ENCODE measurements around the gene ZBTB45. TPM values are rescaled to one million over a fixed set of nuclear protein-coding genes. Genes with fewer than 3 reads are reported as not detected.

Gene ZBTB45
- total RNA-seq, 3 donors from 2014 or later (not counting 1 experiment from before 2014, with no cell fraction given) = 9.6 to 12.6 (median 9.8) TPM

DNA sequence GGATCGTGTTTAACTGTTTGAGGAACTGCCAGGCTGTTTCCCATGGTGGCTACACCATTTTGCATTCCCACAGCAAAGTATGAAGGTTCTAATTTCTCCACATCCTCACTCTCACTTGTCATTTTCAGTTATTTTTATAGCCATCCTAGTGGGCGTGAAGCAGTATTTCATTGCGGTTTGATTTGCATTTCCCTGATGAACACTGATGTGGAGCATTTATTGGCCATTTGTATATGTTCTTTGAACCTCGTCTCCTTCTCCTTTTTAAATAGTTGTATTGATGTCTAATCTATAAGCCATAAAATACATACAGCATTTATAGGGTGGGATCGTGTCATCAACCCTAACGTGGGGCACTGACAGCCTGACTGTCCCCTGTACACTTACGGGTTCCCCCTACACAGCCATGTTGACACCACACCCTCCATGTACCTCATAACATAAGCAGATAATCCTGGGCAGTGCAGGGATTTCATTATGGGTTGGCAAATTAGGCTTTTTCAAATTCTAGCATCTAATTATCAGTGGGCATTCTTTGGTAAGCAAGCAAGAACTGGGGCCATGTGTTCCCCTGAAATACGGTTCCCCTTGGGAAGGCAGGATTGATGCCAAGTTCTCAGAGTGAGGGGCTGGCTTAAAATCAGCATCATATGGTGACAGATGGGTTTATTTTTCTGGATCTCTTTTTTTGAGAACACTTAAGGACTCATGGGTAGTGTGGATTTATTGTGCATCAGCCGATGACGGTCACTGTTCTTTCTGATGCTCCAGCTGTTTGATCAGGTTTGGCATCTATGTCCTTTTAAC, 11.6 kb upstream of the ZBTB45 start:
- Histone ChIP-seq H3K4me3 (ENCODE audit: low read length) (no peak overlapping the region), H3K27me3 (ENCODE audit: control insufficient read depth, insufficient read depth, low read length) (no peaks in the 10 kb centered on the region), H3K36me3 (ENCODE audit: control insufficient read depth, insufficient read depth, low read length) (no peaks in the 10 kb centered on the region), H3K9me3 (ENCODE audit: control insufficient read depth, insufficient read depth, low read length) (no peaks in the 10 kb centered on the region), H3K27ac (ENCODE audit: low read length) (no peak overlapping the region), H3K4me1 (ENCODE audit: control insufficient read depth, insufficient read depth, low read length) (no peaks in the 10 kb centered on the region)
- intact Hi-C loops (cut with micrococcal nuclease) = no loop called here
- no peaks in the 10 kb centered on the region for H3K36me3 Mint-ChIP-seq
- ATAC-seq = no peak
- H3K4me3 Mint-ChIP-seq = no peak overlapping the region
- no peaks in the 10 kb centered on the region for H3K4me1 Mint-ChIP-seq
- peaks cover 0 to 2% of the 10 kb centered on the region in 2 donors for H3K27me3 Mint-ChIP-seq (ENCODE audit: low read depth in 2 of 2)
- no peaks in the 10 kb centered on the region for H3K9me3 Mint-ChIP-seq
- TF ChIP-seq CTCF (IDR thresholded peaks at IDR 0.05) = no peak
- no peak overlapping the region for H3K27ac Mint-ChIP-seq
- no peak for DNase-seq
- WGBS (ENCODE audit: insufficient coverage) = 85% methylated on average over 7 of the region's 10 CpGs

- intact Hi-C loops (cut with micrococcal nuclease) = no loop called here
- WGBS (ENCODE audit: insufficient coverage) = 92% methylated on average over 3 of the region's 3 CpGs
These were observed 9.8 kb upstream of the ZBTB45 start for GRCh38 chr19:58529405-58529804.

DNA sequence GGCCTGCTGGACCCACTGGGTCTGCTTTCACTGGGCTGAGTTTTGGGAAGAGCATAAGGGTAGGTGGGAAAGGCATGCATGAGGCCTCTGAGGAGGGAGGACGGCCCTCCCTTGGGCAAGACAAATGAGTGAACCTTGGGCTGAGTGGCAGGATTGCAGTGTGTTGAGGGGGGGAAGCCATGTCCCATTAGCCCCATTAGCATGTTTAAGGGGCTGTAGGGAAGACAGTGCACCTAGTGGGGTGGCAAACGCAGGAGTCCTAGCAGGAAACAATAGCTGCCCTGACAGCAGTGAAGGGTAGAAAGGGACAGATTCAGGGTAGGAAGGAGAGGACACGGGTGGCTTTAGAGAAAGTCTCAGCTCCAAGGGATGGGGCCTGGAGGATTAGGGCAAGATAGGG, 3.1 kb upstream of the ZBTB45 start:
- H3K27ac Mint-ChIP-seq = no peak overlapping the region
- H3K4me1 Mint-ChIP-seq = peaks cover 25 to 30% of the 10 kb centered on the region in 2 donors
- intact Hi-C loops (cut with micrococcal nuclease) = no loop called here

More at GRCh38 chr19:58529405-58529804, 9.8 kb upstream of the ZBTB45 start:
- no peak overlapping the region for H3K4me3 ChIP-seq (ENCODE audit: low read length)
- Mint-ChIP-seq H3K4me3 (no peak overlapping the region), H3K27me3 (ENCODE audit: low read depth in 2 of 2) (peaks cover 0 to 2% of the 10 kb centered on the region in 2 donors), H3K27ac (no peak overlapping the region), H3K36me3 (no peaks in the 10 kb centered on the region), H3K9me3 (no peaks in the 10 kb centered on the region), H3K4me1 (no peaks in the 10 kb centered on the region)
- no peak for ATAC-seq
- TF ChIP-seq CTCF (IDR thresholded peaks at IDR 0.05) = no peak
- H3K27ac ChIP-seq (ENCODE audit: low read length) = no peak overlapping the region
- H3K4me1 ChIP-seq (ENCODE audit: control insufficient read depth, insufficient read depth, low read length) = no peaks in the 10 kb centered on the region
- no peaks in the 10 kb centered on the region for H3K9me3 ChIP-seq (ENCODE audit: control insufficient read depth, insufficient read depth, low read length)
- no peaks in the 10 kb centered on the region for H3K36me3 ChIP-seq (ENCODE audit: control insufficient read depth, insufficient read depth, low read length)
- no peak for DNase-seq
- no peaks in the 10 kb centered on the region for H3K27me3 ChIP-seq (ENCODE audit: control insufficient read depth, insufficient read depth, low read length)

More for the DNA sequence above, 3.1 kb upstream of the ZBTB45 start:
- H3K36me3 Mint-ChIP-seq = no peaks in the 10 kb centered on the region
- H3K4me3 ChIP-seq (ENCODE audit: low read length) = no peak overlapping the region
- 87% methylated on average over 3 of the region's 3 CpGs for WGBS (ENCODE audit: insufficient coverage)
- H3K9me3 ChIP-seq (ENCODE audit: control insufficient read depth, insufficient read depth, low read length) = no peaks in the 10 kb centered on the region
- no peak for ATAC-seq
- peaks cover 24% of the 10 kb centered on the region for H3K4me1 ChIP-seq (ENCODE audit: control insufficient read depth, insufficient read depth, low read length)
- no peaks in the 10 kb centered on the region for H3K27me3 Mint-ChIP-seq (ENCODE audit: low read depth in 2 of 2)
- no peaks in the 10 kb centered on the region for H3K9me3 Mint-ChIP-seq
- H3K27me3 ChIP-seq (ENCODE audit: control insufficient read depth, insufficient read depth, low read length) = no peaks in the 10 kb centered on the region
- DNase-seq = no peak
- no peaks in the 10 kb centered on the region for H3K36me3 ChIP-seq (ENCODE audit: control insufficient read depth, insufficient read depth, low read length)
- no peak overlapping the region for H3K27ac ChIP-seq (ENCODE audit: low read length)
- no peak overlapping the region for H3K4me3 Mint-ChIP-seq
- no peak for TF ChIP-seq CTCF (IDR thresholded peaks at IDR 0.05)

All from natural killer cell (primary cell).